KMS-11 (cell line): ENCODE data around the gene SH3YL1.

Experiments used
- H2AFZ ChIP-seq: fragments of 200-600 bp; sonication (generic); 2 replicates; pipeline ENCODE4 v1.6.1; 2016; ENCODE audit warnings: antibody characterized with exemption, mixed run types, low read depth
- H3K27ac ChIP-seq: fragments of 200-600 bp; sonication (generic); 2 replicates; pipeline ENCODE4 v1.6.1; 2016; ENCODE audit warnings: mild to moderate bottlenecking, mixed run types
- H3K27me3 ChIP-seq: fragments of 200-600 bp; sonication (generic); 2 replicates; pipeline ENCODE4 v1.6.1; 2017; ENCODE audit warnings: mild to moderate bottlenecking, low read depth, mixed run types, moderate library complexity; ENCODE audit not compliant: insufficient read depth
- H3K36me3 ChIP-seq: fragments of 200-600 bp; sonication (generic); 2 replicates; pipeline ENCODE4 v1.6.1; 2017; ENCODE audit warnings: mild to moderate bottlenecking, mixed run types; ENCODE audit not compliant: insufficient read depth
- H3K4me1 ChIP-seq: fragments of 200-600 bp; sonication (generic); 2 replicates; pipeline ENCODE4 v1.6.1; 2016; ENCODE audit warnings: mild to moderate bottlenecking, low read depth, mixed run types; ENCODE audit not compliant: poor library complexity, severe bottlenecking
- H3K4me2 ChIP-seq: fragments of 200-600 bp; sonication (generic); 2 replicates; pipeline ENCODE4 v1.7.0; 2016; ENCODE audit warnings: mild to moderate bottlenecking, mixed run types
- H3K4me3 ChIP-seq: fragments of 200-600 bp; sonication (generic); IDR thresholded peaks from 2 replicates; pipeline ENCODE4 v1.6.1; 2017; ENCODE audit warnings: low read depth, low read length, mixed read lengths; ENCODE audit not compliant: insufficient read depth
- H3K79me2 ChIP-seq: fragments of 200-600 bp; sonication (generic); 2 replicates; pipeline ENCODE4 v1.6.1; 2016; ENCODE audit warnings: low read depth, mixed run types; ENCODE audit not compliant: insufficient read depth
- H3K9ac ChIP-seq: fragments of 200-600 bp; sonication (generic); 2 replicates; pipeline ENCODE4 v1.6.1; 2016; ENCODE audit warnings: mild to moderate bottlenecking, mixed run types
- H4K20me1 ChIP-seq: fragments of 200-600 bp; sonication (generic); 2 replicates; pipeline ENCODE4 v1.6.1; 2016; ENCODE audit warnings: mild to moderate bottlenecking, mixed run types; ENCODE audit not compliant: insufficient read depth
- CTCF ChIP-seq: fragments of 200-600 bp; sonication (generic); conservative IDR thresholded peaks from 2 replicates; pipeline ENCODE4 v1.6.1; 2017; ENCODE audit warnings: low read depth, mild to moderate bottlenecking, antibody characterized with exemption, low read length, moderate library complexity, mixed read lengths

The SH3YL1 gene

GRCh38 chr2:233030-233429, 30.8 kb downstream of the SH3YL1 start:
- no peak overlapping the region for H2AFZ ChIP-seq
- H3K4me3 ChIP-seq: no peak overlapping the region
- no peak overlapping the region for H3K27ac ChIP-seq
- no peak for TF ChIP-seq CTCF
- no peak overlapping the region for H3K4me2 ChIP-seq
- no peaks in the 10 kb centered on the region; the same call in 1 of the 2 replicates for H3K36me3 ChIP-seq
- H3K4me1 ChIP-seq: no peaks in the 10 kb centered on the region
- no peak overlapping the region for H3K9ac ChIP-seq
- H3K79me2 ChIP-seq: no peaks in the 10 kb centered on the region
- no peaks in the 10 kb centered on the region for H4K20me1 ChIP-seq
- no peaks in the 10 kb centered on the region for H3K27me3 ChIP-seq

- Histone ChIP-seq H2AFZ (no peak overlapping the region), H3K4me1 (no peaks in the 10 kb centered on the region), H3K27ac (no peak overlapping the region), H3K4me3 (no peak overlapping the region), H3K79me2 (no peaks in the 10 kb centered on the region), H3K36me3 (no peaks in the 10 kb centered on the region; the same call in 1 of the 2 replicates), H3K4me2 (no peak overlapping the region), H3K9ac (no peak overlapping the region), H4K20me1 (no peaks in the 10 kb centered on the region), H3K27me3 (no peaks in the 10 kb centered on the region)
- TF ChIP-seq CTCF: no peak
Measured at GRCh38 chr2:231521-232185, 32.2 kb downstream of the SH3YL1 start.

DNA sequence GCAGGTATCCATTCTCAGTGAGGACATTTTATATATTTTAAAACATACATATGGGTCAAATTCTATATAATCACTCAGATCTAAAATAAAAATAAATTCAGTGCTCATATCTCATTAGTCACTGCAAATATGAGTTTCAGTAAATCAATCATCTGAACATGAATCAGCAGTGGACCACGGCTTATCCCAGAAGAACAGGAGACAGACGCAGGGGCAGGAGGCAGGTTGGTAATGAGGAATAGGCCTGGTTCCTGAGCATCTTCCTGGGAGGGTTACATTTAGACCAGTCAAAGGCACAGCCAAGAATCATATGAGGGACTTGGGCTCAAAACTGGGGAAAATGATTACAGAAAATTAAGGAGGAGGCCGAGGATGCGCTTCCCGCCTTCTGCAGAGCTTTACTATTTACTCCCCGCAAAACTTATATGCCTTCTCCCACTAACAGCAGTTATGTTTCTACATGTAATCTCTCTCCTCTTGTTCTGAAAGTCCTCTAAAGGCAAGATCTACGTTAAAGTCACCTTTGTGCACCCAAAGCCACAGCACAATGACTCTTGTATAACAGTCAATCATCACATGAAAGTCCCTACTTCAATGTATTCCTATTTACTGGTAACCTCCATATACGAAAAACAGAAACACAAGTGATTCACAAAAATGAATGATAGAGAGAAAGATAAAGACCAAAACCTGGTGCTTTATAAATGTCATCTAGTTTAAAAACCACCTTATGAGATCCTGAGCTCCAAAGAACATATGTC, 35.1 kb downstream of the SH3YL1 start:
- H3K27me3 ChIP-seq: no peaks in the 10 kb centered on the region
- H3K36me3 ChIP-seq: no peaks in the 10 kb centered on the region; the same call in 1 of the 2 replicates
- H3K4me2 ChIP-seq: no peak overlapping the region

GRCh38 chr2:228115-228514, 35.7 kb downstream of the SH3YL1 start:
- Histone ChIP-seq H4K20me1 (no peaks in the 10 kb centered on the region), H3K79me2 (no peaks in the 10 kb centered on the region), H3K27ac (no peak overlapping the region), H2AFZ (no peak overlapping the region), H3K27me3 (no peaks in the 10 kb centered on the region), H3K36me3 (no peaks in the 10 kb centered on the region; the same call in 1 of the 2 replicates), H3K4me3 (no peak overlapping the region), H3K4me1 (no peaks in the 10 kb centered on the region), H3K9ac (no peak overlapping the region), H3K4me2 (no peak overlapping the region)
- no peak for TF ChIP-seq CTCF

More for the DNA sequence above, 35.1 kb downstream of the SH3YL1 start:
- H3K79me2 ChIP-seq: no peaks in the 10 kb centered on the region
- no peak overlapping the region for H3K27ac ChIP-seq
- H3K4me3 ChIP-seq: no peak overlapping the region
- no peaks in the 10 kb centered on the region for H3K4me1 ChIP-seq
- no peak for TF ChIP-seq CTCF
- no peak overlapping the region for H3K9ac ChIP-seq
- H2AFZ ChIP-seq: no peak overlapping the region
- no peaks in the 10 kb centered on the region for H4K20me1 ChIP-seq
